ENCODE measurements around the gene SPNS2.

GRCh38 chr17:4533523-4534504 is 35.1 kb downstream of the SPNS2 start:
- TF ChIP-seq POLR2AphosphoS5 (IDR thresholded peaks at IDR 0.05), result no peak
- no peak for TF ChIP-seq EP300 (IDR thresholded peaks at IDR 0.05)
- no peak for TF ChIP-seq POLR2A (IDR thresholded peaks at IDR 0.05)
